Erythroblast (primary cell): ENCODE measurements around the gene LCE1F.

ENCODE experiments used
- GATA1 ChIP-seq: IDR thresholded peaks from 2 replicates; pipeline ENCODE4 v1.6.1; 2011; ENCODE audit warnings: low read depth, mild to moderate bottlenecking, control low read depth, low read length, moderate library complexity
- POLR2A ChIP-seq: IDR thresholded peaks from 2 replicates; pipeline ENCODE4 v1.6.1; 2011; ENCODE audit warnings: mild to moderate bottlenecking, low read length

- TF ChIP-seq POLR2A (no peak), GATA1 (no peak)
These were observed 29.6 kb upstream of the LCE1F start for GRCh38 chr1:152745289-152745704.
